Epithelial cell of esophagus (primary cell): ENCODE results near the gene GRK5.

ENCODE experiments used
- DNase-seq: peaks from one replicate; pipeline ENCODE4 v3.0.0; 2010; ENCODE audit warnings: low read depth
- H3K4me3 ChIP-seq: 2 replicates; pipeline ENCODE4 v1.5.1; 2011; ENCODE audit warnings: mild to moderate bottlenecking, low read length, control low read depth
- CTCF ChIP-seq: IDR thresholded peaks from 2 replicates; pipeline ENCODE4 v1.5.1; 2011; ENCODE audit warnings: low read depth, mild to moderate bottlenecking, low read length, control low read depth, inconsistent platforms; ENCODE audit not compliant: insufficient read depth; ENCODE audit errors: missing control alignments

The GRK5 gene

DNA sequence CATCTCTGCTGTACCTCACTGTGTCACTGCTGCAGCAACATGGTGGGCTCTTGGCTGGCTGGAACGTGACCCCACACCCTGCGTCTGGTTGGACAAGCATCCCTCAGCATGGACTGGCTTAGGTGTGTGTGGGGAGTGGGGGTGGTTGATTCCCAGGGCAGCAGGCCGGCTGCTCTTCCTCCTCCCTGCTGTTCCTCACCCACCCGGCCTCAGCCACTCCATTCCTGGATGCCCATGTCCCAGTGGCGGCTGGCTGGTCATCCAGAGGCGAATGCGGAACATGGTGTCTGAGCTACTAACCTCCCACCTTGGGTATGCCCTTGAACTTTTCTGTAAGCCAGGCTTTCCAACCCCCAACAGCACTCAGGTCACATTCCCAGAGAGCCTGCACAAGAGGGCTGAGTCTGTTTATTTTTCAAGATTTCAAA is 81.2 kb downstream of the GRK5 start:
- no peak for TF ChIP-seq CTCF
- DNase-seq: no peak
- H3K4me3 ChIP-seq: no peak overlapping the region

- no peak for TF ChIP-seq CTCF
- DNase-seq: no peak
- H3K4me3 ChIP-seq: no peak overlapping the region
These were observed 82.0 kb downstream of the GRK5 start for GRCh38 chr10:119289227-119289920.

- no peak for DNase-seq
- H3K4me3 ChIP-seq: no peak overlapping the region
- peak; percentile 37 for TF ChIP-seq CTCF
These were observed 83.1 kb downstream of the GRK5 start for GRCh38 chr10:119290301-119291048.

GRCh38 chr10:119291223-119291900 is 84.0 kb downstream of the GRK5 start:
- no peak for TF ChIP-seq CTCF
- H3K4me3 ChIP-seq: no peak overlapping the region
- no peak for DNase-seq

- DNase-seq: no peak
- TF ChIP-seq CTCF: no peak
- no peak overlapping the region for H3K4me3 ChIP-seq
These were observed 85.8 kb downstream of the GRK5 start for GRCh38 chr10:119292968-119293760.

DNA sequence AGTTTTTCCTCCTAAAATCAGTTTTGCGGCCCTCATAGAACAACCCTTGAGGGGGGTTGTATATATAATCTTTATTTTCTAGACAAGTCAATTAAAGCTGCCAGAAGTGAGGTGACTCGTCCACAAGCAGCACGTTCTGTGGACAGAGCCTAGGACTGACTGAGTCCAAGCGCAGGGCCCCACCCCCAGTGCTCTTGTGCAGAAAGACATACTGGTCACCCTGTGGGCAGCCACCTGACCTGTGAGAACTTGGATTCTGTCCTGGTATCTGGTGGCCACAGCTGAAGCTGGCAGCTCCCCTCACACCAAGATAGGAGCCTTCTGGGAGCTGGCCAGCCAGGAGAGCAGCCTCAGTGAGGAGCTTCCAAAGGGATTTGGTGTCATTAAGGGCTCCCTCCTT is 89.3 kb downstream of the GRK5 start:
- H3K4me3 ChIP-seq: no peak overlapping the region
- DNase-seq: no peak
- no peak for TF ChIP-seq CTCF
